SK-N-SH (cell line): ENCODE data around the gene CEBPA.

Source experiments
- CTCF ChIP-seq: fragments of 200-600 bp; sonication (generic); IDR thresholded peaks from 2 replicates; pipeline ENCODE4 v1.6.1; 2017; ENCODE audit warnings: antibody characterized with exemption, mild to moderate bottlenecking, moderate library complexity
- TAF1 ChIP-seq: IDR thresholded peaks from 2 replicates; pipeline ENCODE4 v1.6.1; 2012; ENCODE audit warnings: low read depth, mild to moderate bottlenecking, low read length, moderate library complexity, borderline replicate concordance
- YY1 ChIP-seq: IDR thresholded peaks from 2 replicates; pipeline ENCODE4 v1.4.0; 2012; ENCODE audit warnings: low read depth, mild to moderate bottlenecking

GRCh38 chr19:33339016-33339984 is 37.0 kb upstream of the CEBPA start:
- no peak for TF ChIP-seq CTCF
- no peak for TF ChIP-seq YY1
- no peak for TF ChIP-seq TAF1
